NCI-H2029 treated with DMSO at 0.1 percent for 48 hours (cell line): ENCODE data around the gene ABCB8.
"Not testable (repeated sequence)": the region's sequence is repeated elsewhere in the genome, so short reads cannot be mapped to it uniquely, and the experiment has no call there.

Experiments
- DNase-seq: peaks from one replicate; lab custom pipeline; 2025; lab: John Stamatoyannopoulos, UW

Gene ABCB8

DNA sequence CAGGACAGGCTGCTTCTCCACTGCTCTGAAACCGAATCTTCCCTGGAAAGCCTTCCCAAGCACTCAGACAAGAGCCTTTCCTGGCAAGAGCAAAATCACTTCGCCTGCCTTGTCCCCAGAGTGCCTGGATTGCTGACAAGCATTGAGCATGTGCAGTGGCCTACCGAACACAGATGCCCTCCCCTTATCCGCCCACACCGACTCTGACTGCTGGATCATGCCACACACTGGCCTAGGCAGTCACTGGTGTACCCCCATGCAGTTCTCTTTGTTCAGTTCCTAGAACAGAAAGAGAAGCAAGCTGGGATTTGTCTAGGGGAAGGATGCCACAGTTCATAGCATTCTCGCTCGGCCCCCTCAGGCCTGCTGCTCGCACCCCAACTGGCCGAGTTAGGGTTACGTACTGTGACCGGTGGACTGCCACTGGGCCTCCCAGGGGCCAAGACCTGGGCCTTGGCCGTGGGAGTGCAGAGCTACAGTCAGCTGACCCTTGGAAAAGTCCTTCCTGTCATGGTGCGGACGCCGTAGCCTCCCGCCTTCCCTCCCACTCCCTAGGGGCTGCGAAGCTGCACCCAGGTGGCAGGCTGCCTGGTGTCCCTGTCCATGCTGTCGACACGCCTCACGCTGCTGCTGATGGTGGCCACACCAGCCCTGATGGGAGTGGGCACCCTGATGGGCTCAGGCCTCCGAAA is 6.9 kb downstream of the ABCB8 start:
- DNase-seq: no peak

DNA sequence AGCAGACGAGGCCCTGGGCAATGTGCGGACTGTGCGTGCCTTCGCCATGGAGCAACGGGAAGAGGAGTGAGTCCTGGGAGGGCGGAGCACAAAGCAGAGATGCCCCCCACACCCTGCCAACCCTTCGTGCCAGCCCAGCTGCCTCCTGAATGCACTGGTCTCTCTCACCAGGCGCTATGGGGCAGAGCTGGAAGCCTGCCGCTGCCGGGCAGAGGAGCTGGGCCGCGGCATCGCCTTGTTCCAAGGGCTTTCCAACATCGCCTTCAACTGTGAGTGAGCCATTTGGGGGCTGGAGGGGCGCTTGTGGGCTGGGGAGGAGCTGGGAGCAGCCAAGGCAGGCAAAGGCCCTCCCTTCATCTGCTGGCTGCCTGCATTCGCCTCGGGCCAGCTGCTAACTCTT is 7.7 kb downstream of the ABCB8 start:
- DNase-seq: no peak

DNA sequence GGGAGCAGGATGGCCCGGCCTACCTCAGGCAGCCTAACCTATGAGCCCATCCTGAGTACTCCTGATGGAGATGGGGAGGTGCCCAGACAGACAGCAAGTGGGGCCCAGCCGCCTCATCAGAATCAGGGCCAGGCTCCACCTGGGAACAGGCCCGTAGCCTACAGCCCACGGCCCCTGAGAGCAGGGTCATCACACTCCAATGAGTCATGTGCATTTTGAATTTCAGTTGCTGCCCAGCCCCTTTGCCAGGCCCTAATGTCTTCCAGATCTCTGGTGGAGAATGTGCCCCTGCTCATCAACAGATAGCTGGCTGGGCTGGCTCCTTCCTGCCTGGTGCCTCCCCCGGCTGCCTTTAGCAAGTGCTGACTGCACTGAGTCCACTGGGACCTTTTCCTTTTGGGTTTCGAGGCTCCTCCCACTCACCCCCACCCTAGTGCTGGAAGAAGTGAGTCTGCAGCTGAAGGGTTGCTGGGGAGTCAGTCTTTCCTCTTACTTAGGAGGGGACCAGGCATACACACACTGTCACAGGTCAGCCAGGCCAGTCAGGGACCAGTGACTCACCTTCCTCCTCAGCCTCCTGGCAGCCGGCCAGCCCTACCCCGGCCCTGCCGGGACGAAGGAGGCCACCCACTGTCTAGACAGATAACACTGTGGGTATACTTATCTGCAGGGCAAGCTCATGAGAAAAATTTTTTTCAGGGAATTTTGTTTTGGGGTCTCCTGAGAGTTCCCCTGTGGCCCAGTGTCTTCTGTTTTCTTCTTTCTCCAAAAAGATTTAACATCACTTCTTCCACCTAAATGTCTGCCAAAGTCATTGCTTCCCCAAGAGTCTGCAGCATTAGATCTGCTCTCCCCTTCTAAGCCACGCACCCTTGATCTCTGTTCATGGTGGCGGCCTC is 10.9 kb downstream of the ABCB8 start:
- no peak for DNase-seq

DNA sequence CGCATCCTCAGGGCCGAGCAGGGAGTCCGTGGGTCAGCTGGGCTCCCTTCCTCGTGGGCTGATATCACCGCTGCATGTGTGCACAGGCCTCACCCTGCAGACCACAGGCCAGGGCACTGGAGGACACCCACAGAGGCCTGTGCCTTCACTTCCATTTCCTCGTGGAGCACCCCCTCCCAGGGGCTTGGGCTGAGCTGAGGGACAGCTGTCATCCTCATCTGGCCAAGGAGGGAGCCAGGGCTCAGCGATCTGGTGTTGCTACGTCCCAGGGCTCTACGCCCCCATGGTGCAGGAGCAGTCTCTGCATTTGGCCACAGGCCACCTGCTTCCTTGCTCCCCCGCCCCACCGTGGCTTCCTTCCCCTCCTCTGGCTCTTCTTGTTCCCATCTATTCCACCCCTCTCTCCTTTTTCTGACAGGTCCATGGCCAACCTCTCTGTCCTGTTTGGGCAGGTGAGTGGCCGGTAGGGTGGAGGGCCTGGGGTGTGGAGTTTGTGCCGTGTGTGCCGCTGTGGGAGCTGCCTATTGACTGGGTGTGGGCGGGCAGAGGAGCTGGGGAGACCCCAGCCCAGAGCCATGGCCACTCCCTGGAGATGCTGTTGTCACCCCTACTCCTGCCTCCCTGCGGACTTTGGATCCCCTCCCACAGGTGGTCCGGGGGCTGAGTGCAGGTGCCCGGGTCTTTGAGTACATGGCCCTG is 11.7 kb downstream of the ABCB8 start:
- DNase-seq: no peak

DNA sequence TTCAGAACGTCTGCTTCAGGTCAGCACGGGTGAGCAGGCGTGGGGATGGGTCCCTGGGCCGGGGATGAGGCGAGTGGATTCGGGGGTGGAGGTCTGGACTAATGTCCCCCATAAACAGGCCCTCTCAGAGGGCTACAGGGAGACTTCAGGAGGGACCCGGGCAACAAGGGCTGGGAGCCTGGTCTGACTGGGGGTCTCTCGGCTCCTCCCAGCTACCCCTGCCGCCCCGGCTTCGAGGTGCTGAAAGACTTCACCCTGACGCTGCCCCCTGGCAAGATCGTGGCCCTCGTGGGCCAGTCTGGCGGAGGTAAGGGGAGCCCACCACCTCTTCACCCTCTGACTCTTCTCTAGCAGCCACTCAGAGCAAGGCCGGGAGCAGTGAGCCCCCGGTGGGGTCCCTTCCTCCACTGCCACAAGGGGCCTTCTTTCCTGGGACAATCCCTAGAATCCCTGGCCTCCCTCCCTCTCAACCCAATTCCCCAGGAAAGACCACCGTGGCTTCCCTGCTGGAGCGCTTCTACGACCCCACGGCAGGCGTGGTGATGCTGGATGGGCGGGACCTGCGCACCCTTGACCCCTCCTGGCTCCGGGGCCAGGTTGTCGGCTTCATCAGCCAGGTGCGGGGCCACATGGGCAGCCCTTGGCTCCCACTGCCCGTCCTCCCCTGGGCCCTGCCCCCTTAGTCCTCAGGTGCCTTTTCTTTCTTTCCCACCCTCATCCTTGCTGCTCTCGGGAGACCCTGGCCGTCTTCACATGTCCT is 12.5 kb downstream of the ABCB8 start:
- DNase-seq: no peak

DNA sequence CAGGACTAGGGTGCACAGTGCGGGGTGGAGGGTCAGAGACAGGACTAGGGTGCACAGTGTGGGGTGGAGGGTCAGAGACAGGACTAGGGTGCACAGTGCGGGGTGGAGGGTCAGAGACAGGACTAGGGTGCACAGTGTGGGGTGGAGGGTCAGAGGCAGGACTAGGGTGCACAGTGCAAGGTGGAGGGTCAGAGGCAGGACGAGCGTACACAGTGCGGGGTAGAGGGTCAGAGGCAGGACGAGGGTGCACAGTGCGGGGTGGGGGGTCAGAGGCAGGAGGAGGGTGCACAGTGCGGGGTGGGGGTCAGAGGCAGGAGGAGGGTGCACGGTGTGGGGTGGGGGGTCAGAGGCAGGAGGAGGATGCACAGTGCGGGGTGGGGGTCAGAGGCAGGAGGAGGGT is 15.2 kb downstream of the ABCB8 start:
- not testable (repeated sequence) for DNase-seq

DNA sequence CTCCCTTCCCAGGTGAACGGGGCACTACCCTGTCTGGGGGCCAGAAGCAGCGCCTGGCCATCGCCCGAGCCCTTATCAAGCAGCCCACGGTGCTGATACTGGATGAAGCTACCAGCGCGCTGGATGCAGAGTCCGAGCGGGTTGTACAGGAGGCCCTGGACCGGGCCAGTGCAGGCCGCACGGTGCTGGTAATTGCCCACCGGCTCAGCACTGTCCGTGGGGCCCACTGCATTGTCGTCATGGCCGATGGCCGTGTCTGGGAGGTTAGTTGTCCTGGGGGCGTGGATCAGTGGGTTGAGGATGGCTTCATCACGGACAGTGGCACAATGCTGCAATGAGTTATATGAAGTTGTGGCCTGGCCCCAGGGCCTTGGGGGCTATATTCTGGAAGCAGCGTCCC is 15.7 kb downstream of the ABCB8 start:
- no peak for DNase-seq

DNA sequence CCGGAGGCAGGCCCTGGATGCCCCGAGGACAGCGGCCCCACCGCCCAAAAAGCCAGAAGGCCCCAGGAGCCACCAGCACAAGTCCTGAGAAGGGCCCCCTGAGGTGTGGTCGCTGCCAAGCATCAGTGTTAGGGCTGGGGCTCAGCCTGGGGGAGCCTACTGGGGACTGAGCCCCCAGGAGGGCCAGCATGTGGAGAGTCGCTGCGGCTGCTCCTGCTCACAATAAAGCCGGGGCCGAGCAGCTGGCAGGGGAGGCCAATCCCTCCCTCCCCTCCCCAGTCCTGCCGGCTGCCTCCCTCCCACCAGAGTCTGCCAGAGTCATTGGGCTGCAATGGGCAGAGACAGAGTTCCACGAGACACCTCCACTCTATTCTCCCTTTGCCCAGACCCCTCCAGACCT is 17.0 kb downstream of the ABCB8 start:
- DNase-seq: no peak

DNA sequence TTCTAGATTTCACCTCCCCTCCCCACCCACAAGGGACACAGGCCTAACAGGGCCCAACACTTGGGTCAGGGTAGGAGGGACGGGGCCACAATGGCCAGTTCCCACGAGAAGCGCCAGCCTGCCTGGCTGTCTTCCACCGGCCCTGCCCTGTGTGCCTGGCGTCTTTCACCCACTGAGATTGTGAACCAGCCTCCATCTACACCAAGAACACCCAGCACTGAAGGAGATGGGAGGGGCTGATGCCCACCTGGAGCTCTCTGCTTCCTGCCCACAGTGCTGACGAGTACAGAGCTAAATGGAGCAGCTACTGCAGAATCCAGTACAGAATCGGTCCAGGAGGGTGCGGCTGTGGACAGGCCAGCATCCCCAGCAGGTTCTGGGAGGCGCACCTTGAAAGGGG is 17.7 kb downstream of the ABCB8 start:
- no peak for DNase-seq

DNA sequence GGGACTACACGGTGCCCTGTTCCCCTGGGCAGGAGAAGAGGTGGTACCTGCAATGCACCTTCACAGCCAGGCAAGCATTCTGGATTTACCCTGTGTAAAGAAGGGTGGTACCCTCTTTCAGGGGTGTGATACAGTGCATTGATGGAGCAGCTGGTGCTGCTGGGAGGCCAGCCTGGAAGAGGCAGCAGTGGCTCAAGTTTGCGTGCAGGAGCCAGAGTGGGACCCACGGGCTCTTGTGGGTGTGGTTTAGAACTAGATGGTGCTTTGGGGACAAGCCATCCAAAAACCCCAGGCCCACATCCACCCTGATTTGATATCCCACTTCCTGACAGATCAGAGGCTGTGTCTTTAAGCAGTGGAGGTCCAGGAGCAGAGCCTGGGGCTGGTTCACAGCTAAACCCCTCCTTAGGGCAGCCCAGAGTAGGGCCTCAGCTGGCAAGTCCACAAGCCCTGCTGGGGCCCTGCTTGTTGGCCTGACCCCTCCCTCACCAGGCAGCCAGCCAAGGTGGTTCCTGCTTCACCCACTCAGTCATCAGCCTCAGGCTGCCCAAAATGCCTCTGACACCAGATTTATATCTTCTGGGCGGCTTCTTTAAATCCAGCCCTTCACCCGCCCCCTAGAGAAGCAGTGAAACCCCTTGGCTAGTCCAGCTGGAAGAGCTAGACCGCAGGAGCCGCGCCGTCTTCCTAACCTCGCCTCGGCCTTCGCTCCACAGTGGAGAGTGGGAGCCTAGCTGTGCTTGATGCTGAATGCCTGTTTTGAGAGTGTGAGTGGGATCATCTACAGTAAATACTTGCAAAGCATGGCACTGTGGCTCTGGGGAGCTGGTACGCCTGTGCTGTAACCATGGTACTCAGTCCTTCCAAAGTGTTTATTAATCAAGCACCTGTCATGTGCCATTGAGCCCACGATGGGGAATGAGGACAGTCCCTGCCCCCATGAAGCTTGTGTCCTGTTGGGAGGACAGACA is 18.6 kb downstream of the ABCB8 start:
- DNase-seq: no peak

DNA sequence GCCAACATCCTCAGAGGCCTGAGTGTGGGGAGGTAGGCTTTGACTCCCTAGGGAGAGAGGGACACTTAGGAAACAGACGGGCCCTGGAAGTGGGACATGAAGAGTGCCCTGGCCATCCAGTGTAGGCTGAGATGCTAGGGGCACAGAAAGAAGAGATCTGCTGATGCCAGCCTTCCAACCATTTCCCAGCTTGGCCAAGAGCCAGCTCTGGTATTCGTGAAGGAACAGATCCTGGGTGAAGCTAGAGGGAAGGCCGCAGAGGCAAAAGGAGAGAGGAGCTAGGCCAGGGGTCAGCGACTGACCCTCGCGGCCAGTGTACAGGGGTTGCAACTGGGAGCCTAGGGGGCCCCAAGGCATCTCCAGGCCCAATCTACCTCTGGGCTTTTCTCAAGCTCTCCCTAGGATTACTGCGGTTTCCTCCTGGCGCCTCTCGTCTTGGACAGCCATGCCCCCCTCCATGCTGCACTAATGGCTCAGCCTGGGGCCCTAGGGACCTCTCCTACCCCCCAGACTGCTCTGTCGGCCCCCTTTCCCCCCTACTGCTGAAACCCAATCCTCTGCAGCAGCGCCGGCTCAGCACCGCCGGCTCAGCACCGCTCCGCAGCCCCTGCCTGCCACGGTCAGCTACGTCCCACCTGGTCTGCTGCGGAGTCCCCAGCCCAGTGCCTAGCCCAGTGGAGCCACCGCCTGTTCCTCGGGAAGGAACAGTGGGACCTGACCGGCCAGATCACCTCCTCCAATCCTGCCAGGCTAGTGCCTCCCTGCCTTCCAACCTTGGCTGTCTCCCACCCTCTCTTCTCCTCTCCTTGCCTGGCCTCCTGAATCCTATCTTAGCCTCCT is 19.9 kb downstream of the ABCB8 start, which contains the start of gene ASIC3:
Gene ASIC3, plus strand, starts transcription at position 556 of the 840 bp plus-strand sequence. CDS start 355 bp downstream, outside the sequence.
- DNase-seq: no peak

DNA sequence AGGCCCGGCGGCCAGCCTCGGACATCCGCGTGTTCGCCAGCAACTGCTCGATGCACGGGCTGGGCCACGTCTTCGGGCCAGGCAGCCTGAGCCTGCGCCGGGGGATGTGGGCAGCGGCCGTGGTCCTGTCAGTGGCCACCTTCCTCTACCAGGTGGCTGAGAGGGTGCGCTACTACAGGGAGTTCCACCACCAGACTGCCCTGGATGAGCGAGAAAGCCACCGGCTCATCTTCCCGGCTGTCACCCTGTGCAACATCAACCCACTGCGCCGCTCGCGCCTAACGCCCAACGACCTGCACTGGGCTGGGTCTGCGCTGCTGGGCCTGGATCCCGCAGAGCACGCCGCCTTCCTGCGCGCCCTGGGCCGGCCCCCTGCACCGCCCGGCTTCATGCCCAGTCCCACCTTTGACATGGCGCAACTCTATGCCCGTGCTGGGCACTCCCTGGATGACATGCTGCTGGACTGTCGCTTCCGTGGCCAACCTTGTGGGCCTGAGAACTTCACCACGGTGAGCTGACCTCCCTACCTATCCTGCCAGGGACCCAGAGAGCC is 20.7 kb downstream of the ABCB8 start:
- DNase-seq: no peak

DNA sequence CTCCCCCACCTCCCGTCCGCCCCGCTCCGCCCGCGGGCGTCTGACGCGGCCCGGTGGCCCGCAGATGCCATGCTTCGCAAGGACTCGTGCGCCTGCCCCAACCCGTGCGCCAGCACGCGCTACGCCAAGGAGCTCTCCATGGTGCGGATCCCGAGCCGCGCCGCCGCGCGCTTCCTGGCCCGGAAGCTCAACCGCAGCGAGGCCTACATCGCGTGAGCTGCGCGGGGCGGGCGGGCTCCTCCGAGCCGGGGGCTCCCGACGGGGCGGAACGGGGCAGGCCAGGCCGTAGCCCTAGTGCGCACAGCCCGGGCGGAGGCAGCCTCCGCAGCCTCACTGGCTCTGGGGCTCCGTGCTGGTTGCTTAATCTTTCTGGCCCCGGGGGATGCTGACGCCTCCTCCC is 22.9 kb downstream of the ABCB8 start:
- DNase-seq: no peak

DNA sequence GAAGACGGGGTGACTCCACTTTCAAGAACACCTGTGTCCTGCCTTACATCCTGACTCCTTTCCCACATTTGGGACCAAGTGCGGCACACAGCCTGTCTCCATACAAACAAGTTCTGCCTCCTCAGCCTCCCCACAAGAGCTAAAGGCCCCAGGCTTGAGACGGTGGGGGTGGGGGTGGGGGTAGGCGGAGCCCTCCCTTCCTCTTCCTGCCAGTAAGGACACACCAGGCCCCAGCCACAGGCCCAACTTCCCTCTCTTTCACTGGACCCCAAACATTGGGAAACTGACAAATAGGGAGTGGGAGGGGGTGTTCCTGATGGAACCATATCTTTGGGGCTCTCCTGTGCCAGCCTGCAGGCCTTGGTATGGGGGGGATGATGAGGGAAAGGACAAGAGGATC is 24.8 kb downstream of the ABCB8 start:
- no peak for DNase-seq

DNA sequence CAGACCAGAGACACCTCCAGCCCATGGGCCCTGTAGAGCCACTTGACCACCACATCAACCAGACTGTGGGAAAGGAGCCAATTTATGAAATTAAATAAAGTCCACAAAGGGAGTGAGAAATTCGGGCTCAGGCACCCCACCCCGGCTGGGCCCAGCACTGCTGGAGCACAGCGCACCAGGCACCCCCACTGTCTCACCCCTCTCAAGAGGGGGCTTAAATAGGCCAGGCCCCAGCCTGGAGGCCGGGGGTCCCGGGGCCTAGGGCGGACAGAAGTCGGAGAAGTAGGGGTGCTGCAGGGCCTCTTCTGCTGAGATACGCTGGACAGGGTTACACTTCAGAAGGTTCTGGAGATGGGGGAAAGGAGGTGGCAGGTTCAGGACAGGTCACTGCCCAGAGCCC is 25.5 kb downstream of the ABCB8 start:
- DNase-seq: no peak

DNA sequence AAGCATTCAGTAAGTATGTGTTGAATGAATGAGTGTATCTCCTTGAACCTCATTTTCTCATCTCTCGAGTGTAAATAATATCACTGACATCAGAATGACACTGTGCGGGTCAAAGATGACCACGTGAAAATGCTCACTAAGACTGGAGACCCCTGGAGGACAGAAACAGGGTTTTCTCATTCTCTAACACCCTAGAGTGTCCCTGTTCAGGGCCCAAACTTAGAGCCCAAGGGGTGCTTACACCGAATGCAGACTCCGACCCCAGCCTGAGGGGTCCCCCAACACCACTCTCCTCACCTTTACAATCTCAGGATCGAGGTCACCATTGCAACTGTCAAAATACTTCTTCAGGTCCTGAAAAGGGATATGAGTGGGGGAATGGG is 28.0 kb downstream of the ABCB8 start:
- DNase-seq: no peak

DNA sequence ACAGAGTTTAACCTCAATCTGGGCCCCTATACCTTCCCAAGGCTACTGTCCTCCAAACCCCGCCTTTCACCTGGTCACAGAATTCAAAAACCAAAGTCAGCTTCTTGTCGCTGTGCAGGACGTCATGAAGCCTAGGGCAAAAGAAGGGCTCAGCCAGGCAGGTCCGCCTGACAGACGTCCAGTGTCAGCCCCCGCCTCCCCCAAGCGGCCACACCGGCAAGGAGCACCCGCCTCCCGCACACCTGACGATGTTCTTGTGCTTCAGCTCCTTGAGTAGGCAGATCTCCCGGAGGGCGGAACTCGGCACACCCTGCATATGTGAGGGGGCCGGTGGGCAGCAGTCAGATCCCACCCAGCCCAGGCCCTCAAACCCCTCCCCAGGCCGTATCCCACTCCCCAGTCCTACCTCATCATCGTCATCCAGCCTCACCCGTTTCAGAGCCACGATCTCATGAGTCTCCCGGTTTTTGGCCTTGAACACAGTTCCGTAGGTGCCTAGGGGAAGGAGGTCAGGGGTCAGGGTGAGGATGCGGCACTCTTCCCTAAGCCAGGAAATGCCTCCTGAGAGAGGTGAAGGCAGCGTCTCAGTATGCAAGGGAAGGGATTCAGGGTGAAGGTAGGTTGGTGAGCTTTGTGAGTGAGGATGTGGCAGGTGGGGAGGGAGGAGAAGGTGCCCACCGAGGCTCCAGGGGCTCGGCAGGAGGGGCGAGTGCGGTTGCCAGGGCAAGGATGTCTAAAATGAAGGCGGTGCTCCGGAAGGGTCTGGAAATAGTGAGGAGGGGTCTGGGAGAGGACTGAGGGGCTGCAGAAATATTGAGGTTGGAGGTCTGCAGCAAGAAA is 28.6 kb downstream of the ABCB8 start:
- DNase-seq: no peak

DNA sequence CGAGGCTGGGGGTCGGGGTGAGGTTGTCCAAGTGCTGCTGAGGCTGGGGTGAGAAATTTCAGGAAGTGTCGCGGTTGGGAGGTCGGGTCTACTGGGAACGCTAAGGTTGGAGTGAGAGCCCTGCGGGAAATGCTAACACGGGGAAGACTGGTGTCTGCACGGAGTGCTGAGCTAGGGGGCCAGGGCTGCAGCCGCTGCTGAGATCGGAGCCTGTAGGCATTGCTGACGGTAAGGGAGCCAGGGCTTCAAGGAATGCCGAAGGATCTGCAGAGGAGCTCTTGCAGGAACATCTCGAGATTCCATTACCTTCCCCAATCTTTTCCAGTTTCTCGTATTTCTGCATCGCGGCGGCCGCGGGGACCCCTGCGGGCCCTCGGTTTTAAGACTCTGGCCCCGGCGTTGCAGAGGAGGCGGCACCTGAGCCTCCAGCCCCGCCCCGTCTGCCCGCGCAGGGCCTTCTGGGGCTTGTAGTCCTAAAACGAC is 29.3 kb downstream of the ABCB8 start, which contains the start of gene CDK5:
Gene CDK5, minus strand, starts transcription at position 392 of the 483 bp plus-strand sequence. Its CDS starts 49 bp downstream, at position 343.
- no peak for DNase-seq
